ENCODE results near the gene VSNL1.

The VSNL1 gene

DNA sequence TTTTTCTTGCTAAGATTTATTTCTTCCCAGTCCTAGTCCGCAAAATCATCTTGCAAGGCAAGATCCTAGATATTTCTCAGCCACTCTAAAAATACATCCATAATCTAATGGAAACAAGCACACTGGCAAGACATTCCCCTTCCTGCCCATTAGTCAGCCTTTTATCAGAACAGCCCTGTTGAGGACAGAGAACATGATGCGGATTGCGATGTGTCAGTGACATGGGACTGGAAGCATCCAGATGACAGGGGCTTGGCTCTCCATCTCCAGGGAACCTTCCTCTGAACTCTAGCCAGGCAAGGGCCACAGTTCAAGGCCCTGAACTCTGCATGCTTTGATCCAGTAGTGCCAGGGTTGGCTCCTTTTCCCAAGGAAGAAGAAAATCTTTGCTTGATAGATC is 70.0 kb downstream of the VSNL1 start:
- TF ChIP-seq SETDB1 (IDR thresholded peaks at IDR 0.05; ENCODE audit: insufficient read length, low read length): no peak
- TF ChIP-seq ZNF501 (tag by site-specific recombination; IDR thresholded peaks at IDR 0.05): no peak
- no peak for TF ChIP-seq ZNF658 (tag by site-specific recombination; IDR thresholded peaks at IDR 0.05)
- no peak for TF ChIP-seq ZNF747 (tag by site-specific recombination; IDR thresholded peaks at IDR 0.05)
- no peak for TF ChIP-seq ZNF777 (tag by site-specific recombination; IDR thresholded peaks at IDR 0.05; ENCODE audit: borderline replicate concordance)
- no peak for TF ChIP-seq PRDM4 (tag by site-specific recombination; IDR thresholded peaks at IDR 0.05)
- TF ChIP-seq PRDM10 (tag by site-specific recombination; IDR thresholded peaks at IDR 0.05): no peak
- TF ChIP-seq ZNF239 (tag by site-specific recombination; IDR thresholded peaks at IDR 0.05): no peak
- TF ChIP-seq ZNF416 (tag by site-specific recombination; IDR thresholded peaks at IDR 0.05): no peak
- TF ChIP-seq GLI4 (tag by site-specific recombination; IDR thresholded peaks at IDR 0.05): no peak
- TF ChIP-seq ZSCAN16 (tag by site-specific recombination; IDR thresholded peaks at IDR 0.05): no peak
- TF ChIP-seq ZNF157 (tag by site-specific recombination; IDR thresholded peaks at IDR 0.05): no peak
- no peak for TF ChIP-seq ZBTB49 (tag by site-specific recombination; IDR thresholded peaks at IDR 0.05; ENCODE audit: low read depth)
- no peak overlapping the region for H3K27ac ChIP-seq (ENCODE audit: extremely low read depth, low read depth, low read length)
- no peaks in the 10 kb centered on the region for H3K36me3 ChIP-seq (ENCODE audit: control insufficient read depth in 2 of 2, insufficient read depth in 1 of 2, low read length in 2 of 2)
- POLR2A ChIA-PET: no interaction called here
- H3K4me1 ChIP-seq (ENCODE audit: control insufficient read depth, insufficient read depth, low read length): no peaks in the 10 kb centered on the region
- H3K4me3 ChIP-seq (ENCODE audit: low read depth, low read length): no peak overlapping the region
- no peaks in the 10 kb centered on the region for H3K9me3 ChIP-seq (ENCODE audit: control insufficient read depth, insufficient read depth, low read depth, low read length)
- CTCF ChIA-PET: no interaction called here

DNA sequence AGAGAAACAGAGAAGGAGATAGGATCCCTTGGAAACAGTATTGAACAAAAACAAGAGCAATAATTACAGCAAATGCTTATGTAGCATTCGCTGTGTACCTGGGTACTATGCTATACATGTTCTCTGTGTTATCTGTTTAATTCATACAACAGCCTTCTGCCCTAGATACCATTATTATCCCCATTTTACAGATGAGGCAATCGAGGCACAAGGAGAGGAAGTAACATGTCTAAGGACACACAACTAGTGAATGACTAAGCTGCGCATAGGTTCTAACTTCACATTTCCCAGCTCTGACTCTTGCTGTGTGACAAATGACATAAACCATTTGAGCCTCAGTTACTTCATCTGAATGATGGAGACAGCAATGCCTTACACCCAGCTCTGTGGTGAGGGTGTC is 70.5 kb downstream of the VSNL1 start:
- no peaks in the 10 kb centered on the region for H3K4me1 ChIP-seq (ENCODE audit: control insufficient read depth, insufficient read depth, low read length)
- no peak overlapping the region for H3K4me3 ChIP-seq (ENCODE audit: low read depth, low read length)
- ChIA-PET POLR2A (no interaction called here), CTCF (no interaction called here)
- H3K9me3 ChIP-seq (ENCODE audit: control insufficient read depth, insufficient read depth, low read depth, low read length): no peaks in the 10 kb centered on the region
- no peak overlapping the region for H3K27ac ChIP-seq (ENCODE audit: extremely low read depth, low read depth, low read length)
- H3K36me3 ChIP-seq (ENCODE audit: control insufficient read depth in 2 of 2, insufficient read depth in 1 of 2, low read length in 2 of 2): no peaks in the 10 kb centered on the region
- TF ChIP-seq ZNF558 (tag by site-specific recombination; IDR thresholded peaks at IDR 0.05) (no peak), KLF8 (tag by site-specific recombination; IDR thresholded peaks at IDR 0.05) (no peak), YY1 (tag by site-specific recombination; IDR thresholded peaks at IDR 0.05) (no peak), ZNF155 (tag by site-specific recombination; IDR thresholded peaks at IDR 0.05) (no peak), ZFP3 (tag by site-specific recombination; IDR thresholded peaks at IDR 0.05; ENCODE audit: low read depth) (no peak), REPIN1 (tag by site-specific recombination; IDR thresholded peaks at IDR 0.05; ENCODE audit: low read depth) (no peak), ZNF112 (tag by site-specific recombination; IDR thresholded peaks at IDR 0.05) (no peak)
- TF ChIP-seq, protein P1, sequence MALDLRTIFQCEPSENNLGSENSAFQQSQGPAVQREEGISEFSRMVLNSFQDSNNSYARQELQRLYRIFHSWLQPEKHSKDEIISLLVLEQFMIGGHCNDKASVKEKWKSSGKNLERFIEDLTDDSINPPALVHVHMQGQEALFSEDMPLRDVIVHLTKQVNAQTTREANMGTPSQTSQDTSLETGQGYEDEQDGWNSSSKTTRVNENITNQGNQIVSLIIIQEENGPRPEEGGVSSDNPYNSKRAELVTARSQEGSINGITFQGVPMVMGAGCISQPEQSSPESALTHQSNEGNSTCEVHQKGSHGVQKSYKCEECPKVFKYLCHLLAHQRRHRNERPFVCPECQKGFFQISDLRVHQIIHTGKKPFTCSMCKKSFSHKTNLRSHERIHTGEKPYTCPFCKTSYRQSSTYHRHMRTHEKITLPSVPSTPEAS (tag by site-specific recombination; IDR thresholded peaks at IDR 0.05): no peak
- TF ChIP-seq, protein P2, sequence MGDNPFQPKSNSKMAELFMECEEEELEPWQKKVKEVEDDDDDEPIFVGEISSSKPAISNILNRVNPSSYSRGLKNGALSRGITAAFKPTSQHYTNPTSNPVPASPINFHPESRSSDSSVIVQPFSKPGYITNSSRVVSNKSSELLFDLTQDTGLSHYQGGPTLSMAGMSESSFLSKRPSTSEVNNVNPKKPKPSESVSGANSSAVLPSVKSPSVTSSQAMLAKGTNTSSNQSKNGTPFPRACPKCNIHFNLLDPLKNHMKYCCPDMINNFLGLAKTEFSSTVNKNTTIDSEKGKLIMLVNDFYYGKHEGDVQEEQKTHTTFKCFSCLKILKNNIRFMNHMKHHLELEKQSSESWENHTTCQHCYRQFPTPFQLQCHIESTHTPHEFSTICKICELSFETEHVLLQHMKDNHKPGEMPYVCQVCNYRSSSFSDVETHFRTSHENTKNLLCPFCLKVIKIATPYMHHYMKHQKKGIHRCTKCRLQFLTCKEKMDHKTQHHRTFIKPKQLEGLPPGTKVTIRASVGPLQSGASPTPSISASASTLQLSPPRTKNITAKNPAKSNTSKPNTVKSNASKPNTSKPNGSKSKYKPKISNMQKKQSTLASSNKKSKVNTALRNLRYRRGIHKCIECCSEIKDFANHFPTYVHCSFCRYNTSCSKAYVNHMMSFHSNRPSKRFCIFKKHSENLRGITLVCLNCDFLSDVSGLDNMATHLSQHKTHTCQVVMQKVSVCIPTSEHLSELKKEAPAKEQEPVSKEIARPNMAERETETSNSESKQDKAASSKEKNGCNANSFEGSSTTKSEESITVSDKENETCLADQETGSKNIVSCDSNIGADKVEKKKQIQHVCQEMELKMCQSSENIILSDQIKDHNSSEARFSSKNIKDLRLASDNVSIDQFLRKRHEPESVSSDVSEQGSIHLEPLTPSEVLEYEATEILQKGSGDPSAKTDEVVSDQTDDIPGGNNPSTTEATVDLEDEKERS (tag by site-specific recombination; IDR thresholded peaks at IDR 0.05): no peak
- TF ChIP-seq, protein P3, sequence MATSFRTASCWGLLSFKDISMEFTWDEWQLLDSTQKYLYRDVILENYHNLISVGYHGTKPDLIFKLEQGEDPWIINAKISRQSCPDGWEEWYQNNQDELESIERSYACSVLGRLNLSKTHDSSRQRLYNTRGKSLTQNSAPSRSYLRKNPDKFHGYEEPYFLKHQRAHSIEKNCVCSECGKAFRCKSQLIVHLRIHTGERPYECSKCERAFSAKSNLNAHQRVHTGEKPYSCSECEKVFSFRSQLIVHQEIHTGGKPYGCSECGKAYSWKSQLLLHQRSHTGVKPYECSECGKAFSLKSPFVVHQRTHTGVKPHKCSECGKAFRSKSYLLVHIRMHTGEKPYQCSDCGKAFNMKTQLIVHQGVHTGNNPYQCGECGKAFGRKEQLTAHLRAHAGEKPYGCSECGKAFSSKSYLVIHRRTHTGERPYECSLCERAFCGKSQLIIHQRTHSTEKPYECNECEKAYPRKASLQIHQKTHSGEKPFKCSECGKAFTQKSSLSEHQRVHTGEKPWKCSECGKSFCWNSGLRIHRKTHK (tag by site-specific recombination; IDR thresholded peaks at IDR 0.05): no peak

All from HEK293 (cell line).